Stimulated activated CD4-positive, alpha-beta T cell treated with anti-CD3 and anti-CD28 coated beads, Interleukin-1b, Interleukin-23, amount 100 ng/mL, for 48 hours (primary cell): ENCODE data around the gene FASTKD3.
A peak's percentile ranks its signal among the peaks of the same experiment; 100 is the strongest.

Source experiments
- DNase-seq: peaks from one replicate; pipeline ENCODE4 v3.0.0-alpha.2; 2020

FASTKD3 gene

GRCh38 chr5:7877851-7878250 lies 9.0 kb upstream of the FASTKD3 start:
- DNase-seq = no peak

GRCh38 chr5:7876867-7877266 lies 8.0 kb upstream of the FASTKD3 start:
- peak; percentile 45 for DNase-seq

DNA sequence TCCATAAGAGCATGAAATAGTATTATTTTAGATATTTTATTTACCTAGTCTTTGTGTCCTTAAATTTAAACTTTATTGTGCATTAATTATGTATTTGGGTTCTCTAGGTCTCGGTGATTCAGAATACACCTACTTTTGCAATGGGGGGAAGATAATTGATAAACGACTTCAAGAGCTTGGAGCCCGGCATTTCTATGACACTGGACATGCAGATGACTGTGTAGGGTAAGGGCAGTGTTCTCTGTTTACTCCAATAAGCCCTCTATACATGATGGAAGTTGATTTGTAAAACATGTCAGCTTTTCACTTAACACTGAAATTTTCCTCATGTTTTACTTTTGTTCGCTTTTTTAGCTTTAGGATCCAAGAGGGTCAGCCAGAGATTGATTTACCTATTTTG lies 6.3 kb upstream of the FASTKD3 start:
- no peak for DNase-seq

DNA sequence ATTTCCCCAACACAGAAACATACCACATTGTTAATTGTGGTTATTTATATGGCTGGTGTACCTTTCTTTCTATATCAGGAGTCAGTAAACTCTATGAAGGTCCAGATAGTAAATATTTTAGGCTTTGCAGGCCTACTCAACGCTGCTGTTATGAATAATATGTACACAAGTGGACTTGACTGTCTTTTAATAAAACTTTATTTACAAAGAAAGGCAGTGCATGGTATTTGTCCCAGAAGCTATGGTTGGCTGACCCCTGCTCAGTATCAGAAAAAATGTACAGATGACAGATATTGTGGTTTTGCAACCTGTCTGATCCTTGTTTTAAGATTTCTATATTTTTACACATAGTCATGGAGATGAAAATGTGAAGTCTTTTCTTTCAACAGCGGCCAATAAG lies 5.8 kb upstream of the FASTKD3 start:
- DNase-seq = no peak

DNA sequence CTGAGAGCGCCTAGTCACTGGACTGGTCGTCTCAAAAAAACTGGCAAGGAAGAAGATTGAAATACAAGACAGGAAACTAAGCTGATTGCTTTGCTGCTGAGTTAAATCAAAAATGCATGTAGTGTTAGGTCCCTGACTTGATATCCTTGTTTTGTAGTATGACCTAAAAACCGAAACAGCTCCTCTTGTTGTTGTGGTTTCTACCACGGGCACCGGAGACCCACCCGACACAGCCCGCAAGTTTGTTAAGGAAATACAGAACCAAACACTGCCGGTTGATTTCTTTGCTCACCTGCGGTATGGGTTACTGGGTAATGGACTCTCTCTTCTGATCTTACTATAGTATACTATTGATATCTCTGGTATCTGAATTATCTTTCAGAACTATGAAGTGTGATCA lies 4.4 kb upstream of the FASTKD3 start:
- DNase-seq = peak; percentile 35

- DNase-seq = no peak
These were observed 3.8 kb upstream of the FASTKD3 start for GRCh38 chr5:7872517-7873130.

DNA sequence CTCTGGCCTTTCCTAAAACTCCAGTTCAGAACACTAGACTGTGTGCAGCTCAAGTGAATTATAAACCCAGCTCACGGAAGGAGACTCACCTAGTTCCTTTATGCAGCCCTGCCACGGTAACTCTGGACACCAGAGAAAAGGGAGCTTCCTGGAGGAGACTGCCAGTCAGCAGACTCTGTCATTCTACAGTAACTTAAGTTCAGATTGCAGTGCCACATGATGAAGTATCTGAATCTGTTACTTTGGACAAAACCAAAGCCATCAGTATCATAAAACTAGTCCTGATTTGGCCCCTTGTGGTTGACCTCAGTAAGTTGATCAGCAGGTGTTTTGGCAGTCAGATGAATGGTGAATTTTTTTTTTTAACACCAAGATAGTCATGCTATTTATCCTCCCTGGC lies 2.8 kb upstream of the FASTKD3 start:
- no peak for DNase-seq

DNA sequence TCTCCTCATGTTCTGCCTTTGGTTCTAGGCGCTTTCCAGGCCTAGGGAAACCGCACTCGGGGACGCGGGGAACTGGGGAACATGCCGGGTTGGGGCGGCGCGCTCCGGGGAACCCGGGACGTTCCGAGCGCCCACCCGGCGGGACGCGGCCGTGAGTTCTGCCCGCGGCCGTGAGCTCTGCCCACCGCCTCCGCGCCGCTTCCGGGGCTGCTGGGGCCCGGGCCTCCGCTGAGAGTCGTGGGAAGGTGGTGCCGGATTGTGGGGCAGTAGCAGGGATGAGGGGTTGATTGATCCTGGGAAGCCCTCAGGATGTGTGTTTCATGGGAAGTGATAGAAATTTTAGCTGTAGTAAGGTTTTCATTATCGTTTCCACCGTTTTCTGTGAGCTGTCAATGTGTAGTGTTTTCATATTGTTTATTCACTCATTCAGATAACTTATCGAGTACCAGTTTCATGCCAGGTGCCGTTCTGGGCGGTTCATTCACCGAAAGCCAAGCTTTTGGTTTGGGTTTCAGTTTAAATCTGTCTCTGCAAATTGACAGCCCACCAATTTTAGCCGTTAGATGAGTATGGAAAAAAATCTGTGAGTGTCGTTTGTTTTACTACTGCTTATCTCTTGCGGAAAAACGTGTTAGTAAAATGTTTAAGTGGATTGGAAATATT lies 774 bp upstream of the FASTKD3 start:
- DNase-seq = peak; percentile 45

DNA sequence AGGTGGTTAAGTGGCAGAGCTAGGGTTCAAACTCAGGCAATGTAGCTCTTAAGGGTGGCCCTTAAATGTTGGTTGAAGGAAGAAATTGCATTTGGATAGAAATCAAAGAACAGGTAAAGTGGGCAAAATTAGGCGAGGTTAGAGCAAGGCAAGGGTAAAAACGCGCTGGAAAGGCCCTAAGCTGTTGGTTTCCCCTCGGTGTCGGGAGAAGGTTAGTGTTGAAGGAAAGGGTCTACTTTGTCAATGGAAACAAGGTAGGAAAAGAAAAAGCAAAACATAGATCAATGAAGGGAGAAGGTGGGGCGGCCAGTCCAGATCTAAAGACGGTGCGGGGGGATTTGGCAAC lies 431 bp downstream of the FASTKD3 start:
- DNase-seq = no peak

- DNase-seq = no peak
These were observed 1.6 kb downstream of the FASTKD3 start for GRCh38 chr5:7867260-7867659.

- DNase-seq = no peak
These were observed 2.6 kb downstream of the FASTKD3 start for GRCh38 chr5:7866196-7866595.

DNA sequence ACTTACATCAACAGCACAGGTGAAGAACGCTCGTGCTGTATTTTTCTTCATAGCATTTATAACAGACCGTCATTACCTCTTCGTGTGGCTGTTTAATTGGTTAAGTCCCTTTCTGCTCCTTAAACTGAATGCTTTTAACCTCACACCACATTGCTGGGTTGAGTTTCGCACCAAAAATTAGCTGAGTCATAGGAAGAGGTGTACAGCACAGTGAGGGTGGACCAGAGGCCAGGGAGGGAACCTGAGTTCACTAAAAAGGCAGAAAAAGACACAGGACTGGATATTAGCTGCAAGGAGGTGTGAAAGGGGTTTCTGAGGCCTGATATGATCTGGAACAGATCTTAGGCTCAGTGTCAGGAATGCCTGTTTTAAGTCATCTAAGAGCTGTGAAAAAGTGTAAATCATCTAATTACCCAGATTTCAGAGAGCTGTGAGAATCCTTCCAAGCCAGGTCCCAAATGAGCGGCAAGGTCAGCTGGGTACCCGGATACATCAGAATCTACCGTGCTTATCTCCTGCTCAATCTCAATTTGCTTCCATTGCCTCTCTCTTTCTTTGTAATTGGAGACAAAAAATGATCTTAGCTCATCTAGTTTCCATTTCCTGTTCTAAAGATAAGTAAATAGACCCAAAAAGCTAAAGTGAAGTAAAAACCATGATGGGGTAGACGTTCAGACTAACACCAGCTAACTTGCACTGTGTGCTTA lies 10.8 kb downstream of the FASTKD3 start:
- DNase-seq = no peak

GRCh38 chr5:7857361-7857760 lies 11.5 kb downstream of the FASTKD3 start:
- DNase-seq = no peak

GRCh38 chr5:7856855-7857254 lies 12.0 kb downstream of the FASTKD3 start:
- DNase-seq = peak; percentile 37

- DNase-seq = no peak
These were observed 13.2 kb downstream of the FASTKD3 start for GRCh38 chr5:7855611-7856010.

DNA sequence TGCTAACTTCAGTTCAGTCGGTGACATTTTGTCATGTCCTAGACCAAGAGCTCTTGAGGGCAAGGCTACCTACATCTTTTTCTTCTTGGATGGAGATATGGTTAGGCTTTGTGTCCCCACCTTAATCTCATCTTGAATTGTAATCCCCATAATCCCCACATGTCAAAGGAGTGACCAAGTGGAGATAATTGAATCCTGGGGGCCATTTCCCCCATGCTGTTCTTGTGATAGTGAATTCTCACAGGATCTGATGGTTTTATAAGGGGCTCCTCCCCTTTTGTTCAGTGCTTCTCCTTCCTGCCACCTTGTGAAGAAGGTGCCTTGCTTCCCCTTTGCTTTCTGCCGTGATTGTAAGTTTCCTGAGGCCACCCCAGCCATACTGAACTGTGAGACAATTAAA lies 15.8 kb downstream of the FASTKD3 start:
- DNase-seq = no peak

DNA sequence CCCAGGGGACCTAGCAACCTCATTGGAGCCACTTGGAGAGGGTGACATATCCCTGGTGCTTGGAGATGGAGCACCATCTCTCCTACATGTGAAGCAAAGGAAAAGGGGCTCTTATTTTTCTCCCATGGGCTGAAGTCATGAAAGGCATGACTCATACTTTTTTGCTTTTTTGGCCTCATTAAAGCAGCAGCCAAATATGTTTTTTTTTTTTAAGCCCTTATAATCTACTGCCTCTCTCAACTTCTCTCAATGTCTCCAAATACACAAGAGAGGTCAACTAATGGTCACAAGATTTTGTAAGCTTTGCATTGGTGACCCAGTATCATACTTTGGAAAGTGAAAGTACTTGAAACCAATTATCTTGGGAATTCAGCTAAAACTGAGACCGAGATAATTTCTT lies 16.3 kb downstream of the FASTKD3 start:
- DNase-seq = no peak

DNA sequence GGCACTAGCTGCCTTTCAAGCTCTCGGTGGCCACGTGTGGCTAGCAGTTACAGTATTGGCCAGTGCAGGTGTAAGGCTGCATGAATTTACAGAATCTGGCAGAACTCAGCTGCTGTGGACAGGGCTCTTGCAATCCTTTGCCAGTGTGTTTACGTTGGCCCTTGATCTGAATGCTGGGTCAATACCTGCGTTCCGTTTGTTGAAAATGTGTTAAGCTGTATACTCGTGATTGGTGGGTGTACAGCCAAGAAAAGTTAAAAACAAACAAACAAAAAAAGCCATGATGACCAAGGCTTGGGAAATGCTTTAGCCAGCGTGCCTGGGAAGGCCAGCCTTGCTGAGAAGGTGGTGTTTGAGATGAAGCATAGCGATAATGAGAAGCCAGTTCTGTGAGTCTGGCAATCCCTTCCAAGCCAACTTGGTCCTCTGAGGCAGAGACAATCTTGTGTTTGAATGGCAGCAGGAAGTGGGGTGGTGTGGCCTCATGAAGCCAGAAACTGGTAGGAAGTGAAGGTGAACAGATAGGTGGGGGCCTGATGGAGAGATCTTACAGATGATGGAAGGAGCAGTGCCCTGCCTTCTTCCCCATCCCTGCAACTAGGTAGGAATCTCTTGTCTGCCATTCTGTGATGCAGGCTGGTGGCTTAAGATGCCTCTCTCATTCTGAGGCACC lies 17.1 kb downstream of the FASTKD3 start:
- no peak for DNase-seq

- DNase-seq = no peak
These were observed 17.6 kb downstream of the FASTKD3 start for GRCh38 chr5:7851240-7851592.

DNA sequence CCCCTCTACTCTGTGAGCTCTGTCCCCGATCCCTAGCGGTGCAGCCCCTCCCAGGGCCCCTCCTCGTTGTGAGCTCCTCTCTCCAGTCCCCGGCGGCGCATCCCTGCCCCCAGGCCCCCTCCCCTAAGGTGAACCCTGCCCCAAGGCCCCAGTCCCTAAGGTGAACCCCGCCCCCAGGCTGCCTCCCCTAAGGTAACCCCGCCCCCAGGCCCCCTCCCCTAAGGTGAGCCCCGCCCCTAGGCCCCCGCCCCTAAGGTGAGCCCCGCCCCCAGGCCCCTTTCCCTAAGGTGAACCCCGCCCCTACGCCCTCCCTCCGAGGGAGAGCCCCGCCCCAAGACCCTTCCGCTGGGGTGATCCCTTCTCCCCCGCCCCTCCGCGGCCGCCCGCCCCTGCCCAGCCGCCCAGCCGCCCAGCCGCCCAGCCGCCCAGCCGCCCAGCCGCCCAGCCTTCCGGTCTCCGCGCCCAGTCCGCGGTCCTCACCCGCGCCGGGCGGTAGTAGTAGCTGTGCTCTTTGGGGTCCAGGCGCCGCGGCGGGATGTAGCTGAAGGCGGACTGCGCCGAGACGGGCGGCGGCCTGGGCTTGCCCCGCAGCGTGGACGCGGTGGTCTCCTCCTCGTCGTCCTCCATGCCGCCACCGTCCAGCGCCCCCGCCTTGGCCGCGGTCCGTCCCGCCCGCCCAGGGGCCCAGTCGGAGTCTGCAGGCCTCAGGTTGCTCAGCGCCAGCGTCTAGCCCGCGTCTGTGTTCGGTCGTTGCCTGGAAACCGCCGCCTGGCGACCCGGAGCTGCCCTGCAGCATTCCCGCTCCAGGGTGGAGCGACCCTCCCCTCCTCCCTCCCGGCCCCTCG lies 18.2 kb downstream of the FASTKD3 start, which contains the start of gene CFAP90:
TSS of gene CFAP90 (minus strand) at position 739 of the 845 bp plus-strand sequence. CDS start at position 627, 112 bp downstream.
- no peak for DNase-seq

DNA sequence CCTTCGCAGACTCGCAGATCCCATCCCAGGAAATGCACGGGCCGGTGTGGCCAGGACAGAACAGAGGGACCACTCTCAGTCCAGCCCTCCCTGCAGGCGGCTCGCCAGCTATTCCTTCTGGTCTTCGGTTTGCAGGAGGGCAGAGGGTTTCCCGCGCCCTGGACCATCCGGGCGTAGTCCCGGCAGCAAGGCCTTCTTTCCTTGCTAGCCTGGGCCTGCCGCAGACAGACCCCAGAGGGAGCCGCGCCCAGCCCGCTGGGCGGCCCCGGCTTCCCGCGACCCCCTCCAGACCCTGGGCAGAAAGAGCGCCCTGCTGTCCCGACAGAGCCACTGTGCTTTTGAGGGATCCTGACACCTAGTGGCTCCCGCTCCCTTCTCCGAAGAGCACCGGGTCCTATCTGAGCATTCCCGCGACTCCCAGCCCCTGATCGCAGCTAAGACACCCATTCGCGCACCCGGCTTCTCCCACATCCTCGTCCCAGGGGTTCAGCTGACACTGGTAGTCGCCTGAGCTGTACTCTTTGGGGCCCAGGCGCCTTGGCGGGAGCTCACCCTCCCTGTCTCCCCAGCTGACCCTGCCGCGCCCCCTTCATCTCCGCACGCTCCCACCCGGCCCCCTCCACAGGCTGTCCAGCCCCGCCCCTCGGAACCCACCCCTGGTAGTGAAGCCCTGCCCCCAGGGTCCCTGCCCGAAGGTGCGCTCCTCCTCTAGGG lies 19.0 kb downstream of the FASTKD3 start:
- DNase-seq = no peak

- DNase-seq = no peak
These were observed 20.5 kb downstream of the FASTKD3 start for GRCh38 chr5:7848296-7848695.
